HG03060 (cell line): ENCODE data around the gene GON4L.
"Not testable (repeated sequence)": the region's sequence is repeated elsewhere in the genome, so short reads cannot be mapped to it uniquely, and the experiment has no call there.

Experiments
- ATAC-seq: cut with Tn5 transposase; IDR thresholded peaks from one replicate; pipeline ENCODE4 v1.9.1; 2021; ENCODE audit warnings: low read depth, moderate number of reproducible peaks; ENCODE audit not compliant: unreplicated experiment

The GON4L gene

DNA sequence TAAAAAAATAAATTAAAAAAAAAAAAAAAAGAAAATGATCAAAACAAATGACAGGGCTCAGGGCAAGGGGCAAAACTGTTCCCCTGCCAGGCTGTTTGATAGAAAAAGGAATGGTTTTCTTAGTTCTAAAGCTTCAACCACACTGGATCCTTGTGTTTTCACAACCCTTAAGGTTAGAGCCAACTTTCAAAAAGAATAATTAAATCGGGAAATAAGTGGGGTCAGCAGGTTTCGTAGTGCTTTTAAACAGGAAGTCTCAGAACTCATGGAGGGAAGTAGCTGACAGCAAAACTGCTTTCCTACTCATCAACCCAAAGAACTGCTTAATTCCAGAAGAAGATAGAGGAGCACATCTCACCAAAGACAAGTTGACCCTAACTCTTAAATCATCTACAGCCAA lies 155.3 kb downstream of the GON4L start:
- ATAC-seq: not testable (repeated sequence)
